B cell (primary cell): ENCODE data around the gene CMIP. TPM values are rescaled to one million over a fixed set of nuclear protein-coding genes. Genes with fewer than 3 reads are reported as not detected.

ENCODE experiments used
- ATAC-seq: fragments of 200-7000 bp; cut with Tn5 transposase; one replicate; pipeline ENCODE4 v1.10.0; 2021; ENCODE audit warnings: low read depth, mild to moderate bottlenecking, moderate number of reproducible peaks, moderate library complexity
- CTCF ChIA-PET: fragments of 350-600 bp; sonication (Branson Sonifier 250); formaldehyde crosslinking; loops from one replicate; lab custom pipeline; 2021; ENCODE audit warnings: antibody characterized with exemption, inconsistent platforms; lab: Charles Lee
- POLR2A ChIA-PET: fragments of 350-600 bp; sonication (Branson Sonifier 250); formaldehyde crosslinking; loops from one replicate; lab custom pipeline; 2021; ENCODE audit warnings: antibody characterized with exemption; lab: Charles Lee
- DNase-seq: peaks from one replicate; pipeline ENCODE4 v3.0.0; 2013
- H2AFZ ChIP-seq: 2 replicates; pipeline ENCODE4 v1.6.1; 2012; ENCODE audit warnings: mild to moderate bottlenecking, low read depth, low read length; ENCODE audit not compliant: insufficient read depth, poor library complexity, severe bottlenecking
- H3K27ac ChIP-seq, 2 donors: 1 replicate in 1 of 2; 2 replicates in 1 of 2; pipeline ENCODE4 v1.5.1; 2012 to 2013; ENCODE audit warnings: low read length in 2 of 2, mild to moderate bottlenecking in 2 of 2, moderate library complexity in 1 of 2
- H3K27me3 ChIP-seq, 4 experiments: fragments of 200-600 bp in 1 of 4; sonication (generic) in 1 of 4; replicated peaks in 1 of 4; 1 replicate in 2 of 4; 2 replicates in 2 of 4; pipeline versions ENCODE4 v1.6.1 to v1.7.0; 2013 to 2016; ENCODE audit warnings: low read length in 3 of 4, mild to moderate bottlenecking in 2 of 4, mixed read lengths in 1 of 4, moderate library complexity in 1 of 4; ENCODE audit not compliant: insufficient read depth in 4 of 4, control insufficient read depth in 3 of 4; ENCODE audit errors: control extremely low read depth in 1 of 4
- H3K36me3 ChIP-seq, 2 experiments: replicated peaks in 1 of 2; 1 replicate in 1 of 2; 2 replicates in 1 of 2; pipeline versions ENCODE4 v1.6.1 to v1.7.1; 2013; ENCODE audit warnings: low read length in 1 of 2; ENCODE audit not compliant: insufficient read depth in 2 of 2, control insufficient read depth in 1 of 2; ENCODE audit errors: control extremely low read depth in 1 of 2, extremely low read depth in 1 of 2
- H3K4me1 ChIP-seq, 2 donors: fragments of 200-600 bp in 1 of 2; sonication (generic) in 1 of 2; 1 replicate in 1 of 2; 2 replicates in 1 of 2; pipeline versions ENCODE4 v1.5.1 to v1.6.1; 2013 to 2017; ENCODE audit warnings: low read length in 2 of 2; ENCODE audit not compliant: control insufficient read depth in 2 of 2, insufficient read depth in 2 of 2
- H3K4me2 ChIP-seq: replicated peaks from 2 replicates; pipeline ENCODE3; 2012; ENCODE audit warnings: mild to moderate bottlenecking, low read depth, low read length; ENCODE audit not compliant: poor library complexity, severe bottlenecking
- H3K4me3 ChIP-seq, 5 experiments: fragments of 200-600 bp in 1 of 5; sonication (generic) in 1 of 5; 1 replicate in 3 of 5; 2 replicates in 2 of 5; pipeline versions ENCODE4 v1.5.1 to v1.7.0; 2011 to 2016; ENCODE audit warnings: low read length in 4 of 5, mild to moderate bottlenecking in 4 of 5, low read depth in 2 of 5, control low read depth in 1 of 5, moderate library complexity in 1 of 5; ENCODE audit not compliant: insufficient read depth in 1 of 5; ENCODE audit errors: control extremely low read depth in 1 of 5, extremely low read depth in 1 of 5
- H3K79me2 ChIP-seq: fragments of 200-600 bp; sonication (generic); one replicate; pipeline ENCODE4 v1.6.0; 2016; ENCODE audit warnings: low read length; ENCODE audit not compliant: control insufficient read depth, insufficient read depth
- H3K9ac ChIP-seq: fragments of 200-600 bp; sonication (generic); 2 replicates; pipeline ENCODE4 v1.6.1; 2017; ENCODE audit warnings: mild to moderate bottlenecking, low read length, moderate library complexity
- H3K9me3 ChIP-seq, 3 donors: one replicate each; pipeline versions ENCODE4 v1.6.1 to v1.7.1; 2013; ENCODE audit warnings: low read length in 2 of 3; ENCODE audit not compliant: control insufficient read depth in 2 of 3, insufficient read depth in 1 of 3; ENCODE audit errors: control extremely low read depth in 1 of 3
- H4K20me1 ChIP-seq: 2 replicates; pipeline ENCODE4 v1.6.0; 2012; ENCODE audit warnings: mild to moderate bottlenecking, low read length; ENCODE audit not compliant: insufficient read depth, control insufficient read depth, poor library complexity, severe bottlenecking
- H3K27ac Mint-ChIP-seq: one replicate; pipeline ENCODE4 v1.8.0; 2021; ENCODE audit warnings: mixed read lengths
- H3K27me3 Mint-ChIP-seq: one replicate; pipeline ENCODE4 v1.8.0; 2021; ENCODE audit warnings: mixed read lengths
- H3K4me1 Mint-ChIP-seq: one replicate; pipeline ENCODE4 v1.8.0; 2021; ENCODE audit warnings: mixed read lengths
- H3K4me3 Mint-ChIP-seq: one replicate; pipeline ENCODE4 v1.8.0; 2021; ENCODE audit warnings: mixed read lengths
- H3K9me3 Mint-ChIP-seq: one replicate; pipeline ENCODE4 v1.8.0; 2022; ENCODE audit warnings: mixed read lengths; ENCODE audit not compliant: insufficient read depth
- EZH2 ChIP-seq: IDR thresholded peaks from 2 replicates; pipeline ENCODE4 v1.6.1; 2012; ENCODE audit warnings: borderline replicate concordance, low read depth, mild to moderate bottlenecking, moderate library complexity, low read length; ENCODE audit not compliant: insufficient read depth, poor library complexity, severe bottlenecking
- WGBS: methylation state at CpG from one replicate; pipeline ENCODE4 v1.1.5; 2013; ENCODE audit warnings: missing lambda C conversion rate; ENCODE audit not compliant: insufficient coverage; 5-methylcytosine and 5-hydroxymethylcytosine counted together
- intact Hi-C: fragments of 100-400 bp; cut with micrococcal nuclease; formaldehyde crosslinking; loops from one replicate; pipeline ENCODE4 v1.10.0; 2022
- polyA plus RNA-seq: library from polyadenylated mRNA; depleted of rRNA; stranded (reverse); fragments of >200 nt; gene quantifications from 2 replicates; pipeline ENCODE4 v1.2.3, GENCODE V29; 2012
- total RNA-seq, 2 donors: library from RNA; stranded (reverse); fragments of 120-200 nt in 1 of 2; gene quantifications; 1 replicate in 1 of 2; 2 replicates in 1 of 2; pipeline versions ENCODE4 v1.2.3 to v1.2.4, GENCODE V29; 2013 to 2022
- TF ChIP-seq, protein P1 (sequence below): fragments of 200-600 bp; IDR thresholded peaks from one replicate; pipeline ENCODE4 v1.8.0; 2022; ENCODE audit warnings: antibody characterized with exemption, mild to moderate bottlenecking

CMIP gene
- total and polyA plus RNA-seq, 2 donors (not counting 1 experiment from before 2014, with no cell fraction given), result 27.1 to 155 TPM

- intact Hi-C loops, result no loop called here
- Mint-ChIP-seq H3K4me3 (no peak overlapping the region), H3K4me1 (peaks cover 78% of the 10 kb centered on the region), H3K27me3 (no peaks in the 10 kb centered on the region), H3K27ac (peak overlapping the region; percentile 63), H3K9me3 (no peaks in the 10 kb centered on the region)
- WGBS, result 47% methylated on average over 17 of the region's 17 CpGs
- no peak for TF ChIP-seq EZH2
- TF ChIP-seq, protein P1, sequence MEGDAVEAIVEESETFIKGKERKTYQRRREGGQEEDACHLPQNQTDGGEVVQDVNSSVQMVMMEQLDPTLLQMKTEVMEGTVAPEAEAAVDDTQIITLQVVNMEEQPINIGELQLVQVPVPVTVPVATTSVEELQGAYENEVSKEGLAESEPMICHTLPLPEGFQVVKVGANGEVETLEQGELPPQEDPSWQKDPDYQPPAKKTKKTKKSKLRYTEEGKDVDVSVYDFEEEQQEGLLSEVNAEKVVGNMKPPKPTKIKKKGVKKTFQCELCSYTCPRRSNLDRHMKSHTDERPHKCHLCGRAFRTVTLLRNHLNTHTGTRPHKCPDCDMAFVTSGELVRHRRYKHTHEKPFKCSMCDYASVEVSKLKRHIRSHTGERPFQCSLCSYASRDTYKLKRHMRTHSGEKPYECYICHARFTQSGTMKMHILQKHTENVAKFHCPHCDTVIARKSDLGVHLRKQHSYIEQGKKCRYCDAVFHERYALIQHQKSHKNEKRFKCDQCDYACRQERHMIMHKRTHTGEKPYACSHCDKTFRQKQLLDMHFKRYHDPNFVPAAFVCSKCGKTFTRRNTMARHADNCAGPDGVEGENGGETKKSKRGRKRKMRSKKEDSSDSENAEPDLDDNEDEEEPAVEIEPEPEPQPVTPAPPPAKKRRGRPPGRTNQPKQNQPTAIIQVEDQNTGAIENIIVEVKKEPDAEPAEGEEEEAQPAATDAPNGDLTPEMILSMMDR, result no peak
- H3K9ac ChIP-seq, result no peak overlapping the region
- peaks cover 100% of the 10 kb centered on the region for H3K79me2 ChIP-seq
- no peaks in the 10 kb centered on the region for H3K9me3 ChIP-seq
- peak overlapping the region; percentile 43 for H3K4me2 ChIP-seq
- no peak overlapping the region for H2AFZ ChIP-seq
- DNase-seq (no peak), ATAC-seq (peak; percentile 19)
- ChIA-PET CTCF (no interaction called here), POLR2A (interaction anchor here (0.9 kb wide), 1 partner anchor 14 kb away, joined by 3 read pairs; no protein-coding TSS in a partner anchor)
- peaks cover 48 to 59% of the 10 kb centered on the region in 2 donors for H3K4me1 ChIP-seq
- H4K20me1 ChIP-seq, result peaks cover 57% of the 10 kb centered on the region
- peak overlapping the region in 1 of 2 donors; percentile 31 for H3K27ac ChIP-seq
- H3K36me3 ChIP-seq, result peaks cover 0 to 17% of the 10 kb centered on the region in 2 experiments
- no peaks in the 10 kb centered on the region for H3K27me3 ChIP-seq
- H3K4me3 ChIP-seq, result no peak overlapping the region
Observed at GRCh38 chr16:81495321-81496234, 51.0 kb downstream of the CMIP start.

- Histone ChIP-seq H3K4me3 (no peak overlapping the region), H3K9me3 (no peaks in the 10 kb centered on the region), H3K27ac (no peak overlapping the region), H3K9ac (no peak overlapping the region), H2AFZ (no peak overlapping the region), H4K20me1 (peaks cover 50% of the 10 kb centered on the region), H3K4me1 (peaks cover 53 to 65% of the 10 kb centered on the region in 2 donors), H3K27me3 (no peaks in the 10 kb centered on the region), H3K4me2 (no peak overlapping the region), H3K36me3 (peaks cover 0 to 17% of the 10 kb centered on the region in 2 experiments), H3K79me2 (peaks cover 98% of the 10 kb centered on the region)
- Mint-ChIP-seq H3K27ac (no peak overlapping the region), H3K9me3 (no peaks in the 10 kb centered on the region), H3K4me3 (no peak overlapping the region), H3K4me1 (peaks cover 81% of the 10 kb centered on the region), H3K27me3 (no peaks in the 10 kb centered on the region)
- 100% methylated on average over 4 of the region's 7 CpGs for WGBS
- ChIA-PET POLR2A (no interaction called here), CTCF (no interaction called here)
- no peak for DNase-seq
- no peak for TF ChIP-seq EZH2
- TF ChIP-seq, protein P1, result no peak
- intact Hi-C loops, result no loop called here
- ATAC-seq, result no peak
Observed at GRCh38 chr16:81496321-81496720, 51.7 kb downstream of the CMIP start.
